Gastrocnemius medialis (tissue), 4 donors: ENCODE measurements around the gene RNF223. TPM values are rescaled to one million over a fixed set of nuclear protein-coding genes. Genes with fewer than 3 reads are reported as not detected.

Experiments
- ATAC-seq, 2 donors: fragments of 150-250 bp; one replicate each; pipeline ENCODE4 v1.9.1; 2016
- DNase-seq, 2 donors: peaks; one replicate each; pipeline ENCODE4 v3.0.0-alpha.2; 2019
- H3K27ac ChIP-seq, 4 donors: fragments of 200-600 bp; sonication (generic); 1 replicate in 1 of 4; 2 replicates in 3 of 4; pipeline ENCODE4 v1.5.1; 2016 to 2018; ENCODE audit warnings: mild to moderate bottlenecking in 2 of 4, moderate library complexity in 1 of 4
- H3K27me3 ChIP-seq, 3 donors: fragments of 200-600 bp; sonication (generic) in 2 of 3; 1 replicate in 1 of 3; 2 replicates in 2 of 3; pipeline versions ENCODE4 v1.5.1 to v1.6.0; 2016 to 2019; ENCODE audit warnings: mild to moderate bottlenecking in 1 of 3, moderate library complexity in 1 of 3
- H3K36me3 ChIP-seq, 2 donors: fragments of 200-600 bp; sonication (generic) in 1 of 2; one replicate each; pipeline ENCODE4 v1.5.1; 2017 to 2018
- H3K4me1 ChIP-seq, 2 donors: fragments of 200-600 bp; sonication (generic) in 1 of 2; one replicate each; pipeline ENCODE4 v1.5.1; 2016 to 2017; ENCODE audit warnings: mild to moderate bottlenecking in 2 of 2
- H3K4me3 ChIP-seq, 4 donors: fragments of 200-600 bp; sonication (generic) in 3 of 4; 1 replicate in 1 of 4; 2 replicates in 3 of 4; pipeline ENCODE4 v1.5.1; 2016 to 2019; ENCODE audit warnings: mild to moderate bottlenecking in 2 of 4
- H3K9me3 ChIP-seq, 3 donors: fragments of 200-600 bp; sonication (generic) in 2 of 3; 1 replicate in 1 of 3; 2 replicates in 2 of 3; pipeline ENCODE4 v1.5.1; 2016 to 2019
- CTCF ChIP-seq, 5 experiments: fragments of 450-650 bp in 3 of 5; fragments of 200-600 bp in 2 of 5; sonication (generic) in 2 of 5; IDR thresholded peaks in 4 of 5; conservative IDR thresholded peaks in 1 of 5; 1 replicate in 4 of 5; 2 replicates in 1 of 5; pipeline ENCODE4 v1.5.1; 2016 to 2019; ENCODE audit warnings: antibody characterized with exemption in 5 of 5, mild to moderate bottlenecking in 3 of 5, moderate library complexity in 3 of 5
- POLR2A ChIP-seq, 2 donors: fragments of 450-650 bp; IDR thresholded peaks; one replicate each; pipeline ENCODE4 v1.6.1; 2017; ENCODE audit warnings: antibody characterized with exemption in 2 of 2, mild to moderate bottlenecking in 2 of 2, moderate library complexity in 2 of 2
- in situ Hi-C, 4 donors: fragments of 200-750 bp; cut with MboI; loops; one replicate each; pipeline versions ENCODE4 v1.15.0 to v1.8.0; 2017; ENCODE audit warnings: low sequenced_read_pairs in 4 of 4
- intact Hi-C: fragments of 100-400 bp; cut with DNase I; formaldehyde crosslinking; loops from one replicate; pipeline ENCODE4 v1.15.1; 2023; ENCODE audit warnings: low total_unique reads
- total RNA-seq, 4 donors: library from RNA; depleted of rRNA; stranded (reverse); fragments of >200 nt; gene quantifications; one replicate each; pipeline versions ENCODE4 v1.1.0 to v1.2.3, GENCODE V29; 2016

Gene RNF223
- total RNA-seq, 4 donors from 2014 or later = not detected

GRCh38 chr1:1043411-1043810 is 30.7 kb downstream of the RNF223 start:
- DNase-seq = no peak
- in situ Hi-C loops = no loop called here
- Histone ChIP-seq H3K4me3 (no peak overlapping the region), H3K4me1 (peaks cover 7 to 10% of the 10 kb centered on the region in 2 donors), H3K27ac (no peak overlapping the region), H3K9me3 (no peaks in the 10 kb centered on the region), H3K36me3 (no peaks in the 10 kb centered on the region), H3K27me3 (peaks cover 20 to 22% (median 21%) of the 10 kb centered on the region in 3 donors)
- intact Hi-C loops = no loop called here
- TF ChIP-seq CTCF (IDR thresholded peaks at IDR 0.05 in 4 of 5, conservative IDR thresholded peaks at IDR 0.05 in 1 of 5) (no peak), POLR2A (IDR thresholded peaks at IDR 0.05) (no peak)
- ATAC-seq = no peak

- in situ Hi-C loops = no loop called here
- H3K36me3 ChIP-seq = no peaks in the 10 kb centered on the region
Observed at GRCh38 chr1:1042835-1043234, 31.3 kb downstream of the RNF223 start.

GRCh38 chr1:1041873-1042272 is 32.2 kb downstream of the RNF223 start:
- no peak for DNase-seq
- H3K27ac ChIP-seq = no peak overlapping the region
- no peak for ATAC-seq
- in situ Hi-C loops (no loop called here), intact Hi-C loops (loop anchor here (2.0 kb wide), 1 partner anchor 17 kb away; no protein-coding TSS in a partner anchor)
- peaks cover 7 to 10% of the 10 kb centered on the region in 2 donors for H3K4me1 ChIP-seq
- TF ChIP-seq POLR2A (IDR thresholded peaks at IDR 0.05) (no peak), CTCF (IDR thresholded peaks at IDR 0.05 in 4 of 5, conservative IDR thresholded peaks at IDR 0.05 in 1 of 5) (no peak)
- H3K27me3 ChIP-seq = peaks cover 26 to 35% (median 27%) of the 10 kb centered on the region in 3 donors
- H3K9me3 ChIP-seq = no peaks in the 10 kb centered on the region
- no peaks in the 10 kb centered on the region for H3K36me3 ChIP-seq
- H3K4me3 ChIP-seq = no peak overlapping the region

More at GRCh38 chr1:1042835-1043234, 31.3 kb downstream of the RNF223 start:
- DNase-seq = no peak
- intact Hi-C loops = no loop called here
- Histone ChIP-seq H3K27me3 (peaks cover 23 to 27% (median 25%) of the 10 kb centered on the region in 3 donors), H3K27ac (no peak overlapping the region), H3K9me3 (no peaks in the 10 kb centered on the region), H3K4me1 (peaks cover 7 to 10% of the 10 kb centered on the region in 2 donors), H3K4me3 (no peak overlapping the region)
- ATAC-seq = no peak
- TF ChIP-seq CTCF (IDR thresholded peaks at IDR 0.05 in 4 of 5, conservative IDR thresholded peaks at IDR 0.05 in 1 of 5) (no peak), POLR2A (IDR thresholded peaks at IDR 0.05) (no peak)

GRCh38 chr1:1041092-1041523 is 33.0 kb downstream of the RNF223 start:
- no peaks in the 10 kb centered on the region for H3K36me3 ChIP-seq
- intact Hi-C loops = loop anchor here (2.0 kb wide), 1 partner anchor 18 kb away; no protein-coding TSS in a partner anchor
- no peak overlapping the region for H3K4me3 ChIP-seq
- ATAC-seq = peak; percentile 7 to 22
- in situ Hi-C loops = no loop called here
- peaks cover 7 to 10% of the 10 kb centered on the region in 2 donors for H3K4me1 ChIP-seq
- no peak for TF ChIP-seq POLR2A (IDR thresholded peaks at IDR 0.05)
- no peak for TF ChIP-seq CTCF (IDR thresholded peaks at IDR 0.05 in 4 of 5, conservative IDR thresholded peaks at IDR 0.05 in 1 of 5)
- no peak for DNase-seq
- no peaks in the 10 kb centered on the region for H3K9me3 ChIP-seq
- peaks cover 26 to 39% (median 31%) of the 10 kb centered on the region in 3 donors for H3K27me3 ChIP-seq
- no peak overlapping the region for H3K27ac ChIP-seq
